ENCODE measurements around the gene SMPD2. TPM values are rescaled to one million over a fixed set of nuclear protein-coding genes. Genes with fewer than 3 reads are reported as not detected.

SMPD2 gene
- total and polyA plus RNA-seq, 2 experiments from 2014 or later, result 5.6 to 10.9 TPM

DNA sequence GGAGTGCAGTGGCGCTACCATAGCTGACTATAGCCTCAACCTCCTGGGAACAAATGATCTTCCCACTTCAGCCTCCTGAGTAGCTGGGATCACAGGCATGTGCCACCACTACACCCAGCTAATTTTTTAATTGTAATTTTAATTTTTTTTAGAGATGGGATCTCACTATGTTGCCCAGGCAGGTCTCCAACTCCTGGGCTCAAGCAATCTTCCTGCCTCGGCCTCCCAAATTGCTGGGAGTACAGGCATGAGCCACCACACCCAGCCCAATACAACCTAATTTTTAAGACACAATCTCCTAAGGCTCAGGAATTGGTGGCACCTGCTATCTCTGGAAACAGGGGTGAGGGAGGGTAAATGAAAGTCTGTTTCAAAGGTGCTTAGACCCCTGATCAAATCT lies 36.7 kb downstream of the SMPD2 start (continued):
- no peak for TF ChIP-seq CREB1 (CRISPR knock-in tag; IDR thresholded peaks at IDR 0.05; ENCODE audit: low read depth)
- TF ChIP-seq, protein P1, sequence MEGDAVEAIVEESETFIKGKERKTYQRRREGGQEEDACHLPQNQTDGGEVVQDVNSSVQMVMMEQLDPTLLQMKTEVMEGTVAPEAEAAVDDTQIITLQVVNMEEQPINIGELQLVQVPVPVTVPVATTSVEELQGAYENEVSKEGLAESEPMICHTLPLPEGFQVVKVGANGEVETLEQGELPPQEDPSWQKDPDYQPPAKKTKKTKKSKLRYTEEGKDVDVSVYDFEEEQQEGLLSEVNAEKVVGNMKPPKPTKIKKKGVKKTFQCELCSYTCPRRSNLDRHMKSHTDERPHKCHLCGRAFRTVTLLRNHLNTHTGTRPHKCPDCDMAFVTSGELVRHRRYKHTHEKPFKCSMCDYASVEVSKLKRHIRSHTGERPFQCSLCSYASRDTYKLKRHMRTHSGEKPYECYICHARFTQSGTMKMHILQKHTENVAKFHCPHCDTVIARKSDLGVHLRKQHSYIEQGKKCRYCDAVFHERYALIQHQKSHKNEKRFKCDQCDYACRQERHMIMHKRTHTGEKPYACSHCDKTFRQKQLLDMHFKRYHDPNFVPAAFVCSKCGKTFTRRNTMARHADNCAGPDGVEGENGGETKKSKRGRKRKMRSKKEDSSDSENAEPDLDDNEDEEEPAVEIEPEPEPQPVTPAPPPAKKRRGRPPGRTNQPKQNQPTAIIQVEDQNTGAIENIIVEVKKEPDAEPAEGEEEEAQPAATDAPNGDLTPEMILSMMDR (conservative IDR thresholded peaks at IDR 0.05; ENCODE audit: low read depth in 2 of 2), result no peak

DNA sequence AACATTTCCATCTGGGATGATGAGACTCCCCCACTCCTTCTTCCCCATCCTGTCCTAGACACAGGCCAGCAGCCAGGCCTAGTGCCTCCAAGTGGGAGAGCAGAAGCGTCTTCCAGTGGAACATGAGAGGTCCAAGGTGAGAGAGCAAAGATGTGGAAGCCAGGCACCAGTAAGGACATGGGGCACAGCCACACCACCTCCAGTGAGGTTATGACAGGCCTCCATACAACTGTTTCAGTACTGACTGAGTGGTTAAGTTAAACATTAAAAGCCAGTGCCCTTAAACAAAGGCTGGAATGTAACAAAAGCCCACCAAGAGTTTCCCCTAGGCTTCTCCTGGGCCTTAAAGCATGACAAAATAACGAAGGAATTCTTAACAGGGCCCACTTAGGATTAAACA lies 37.2 kb downstream of the SMPD2 start:
- DNase-seq (ENCODE audit: low spot score) (no peak), ATAC-seq (peak; percentile 31)
- peaks cover 5% of the 10 kb centered on the region for H3K27me3 Mint-ChIP-seq (ENCODE audit: insufficient read depth, low read depth, poor library complexity)
- H3K4me1 ChIP-seq (ENCODE audit: insufficient read depth), result peaks cover 42% of the 10 kb centered on the region
- peak overlapping the region; percentile 76; the same call in 1 of the 2 replicates for H3K27ac Mint-ChIP-seq
- H3K36me3 ChIP-seq (ENCODE audit: insufficient read depth), result peaks cover 57% of the 10 kb centered on the region
- peaks cover 80% of the 10 kb centered on the region for H3K36me3 Mint-ChIP-seq (ENCODE audit: low read depth)
- peaks cover 56% of the 10 kb centered on the region for H4K20me1 ChIP-seq (replicated peaks; ENCODE audit: insufficient read depth)
- no peaks in the 10 kb centered on the region for H3F3A ChIP-seq (replicated peaks; ENCODE audit: low read depth)
- H3K9me3 Mint-ChIP-seq, result no peaks in the 10 kb centered on the region
- no peaks in the 10 kb centered on the region for H3K9me2 ChIP-seq (ENCODE audit: insufficient read depth)
- no peaks in the 10 kb centered on the region for H3K27me3 ChIP-seq (ENCODE audit: insufficient read depth)
- peak overlapping the region; percentile 81 for H3K4me2 ChIP-seq
- peaks cover 81% of the 10 kb centered on the region for H3K79me2 ChIP-seq (replicated peaks; ENCODE audit: insufficient read depth)
- H3K4me3 Mint-ChIP-seq, result peak overlapping the region; percentile 17; the same call in 1 of the 3 replicates
- no peak overlapping the region for H2AFZ ChIP-seq
- no peak overlapping the region for H3K27ac ChIP-seq (ENCODE audit: low read depth)
- peaks cover 40% of the 10 kb centered on the region for H3K4me1 Mint-ChIP-seq
- peak overlapping the region; percentile 75; the same call in 1 of the 2 replicates for H3K4me3 ChIP-seq
- TF ChIP-seq EZH2phosphoT487 (IDR thresholded peaks at IDR 0.05; ENCODE audit: unreplicated experiment) (no peak), ZNF331 (CRISPR knock-in tag; IDR thresholded peaks at IDR 0.05; ENCODE audit: low read depth) (no peak), ZNF114 (CRISPR knock-in tag; IDR thresholded peaks at IDR 0.05) (no peak), STAT1 (IDR thresholded peaks at IDR 0.05; ENCODE audit: unreplicated experiment) (no peak), JUNB (IDR thresholded peaks at IDR 0.05; ENCODE audit: unreplicated experiment) (no peak), EZH2 (IDR thresholded peaks at IDR 0.05; ENCODE audit: low read depth, unreplicated experiment) (no peak), CREB1 (CRISPR knock-in tag; IDR thresholded peaks at IDR 0.05; ENCODE audit: low read depth) (no peak), POLR2AphosphoS5 (IDR thresholded peaks at IDR 0.05; ENCODE audit: low read depth) (no peak)
- TF ChIP-seq, protein P2, sequence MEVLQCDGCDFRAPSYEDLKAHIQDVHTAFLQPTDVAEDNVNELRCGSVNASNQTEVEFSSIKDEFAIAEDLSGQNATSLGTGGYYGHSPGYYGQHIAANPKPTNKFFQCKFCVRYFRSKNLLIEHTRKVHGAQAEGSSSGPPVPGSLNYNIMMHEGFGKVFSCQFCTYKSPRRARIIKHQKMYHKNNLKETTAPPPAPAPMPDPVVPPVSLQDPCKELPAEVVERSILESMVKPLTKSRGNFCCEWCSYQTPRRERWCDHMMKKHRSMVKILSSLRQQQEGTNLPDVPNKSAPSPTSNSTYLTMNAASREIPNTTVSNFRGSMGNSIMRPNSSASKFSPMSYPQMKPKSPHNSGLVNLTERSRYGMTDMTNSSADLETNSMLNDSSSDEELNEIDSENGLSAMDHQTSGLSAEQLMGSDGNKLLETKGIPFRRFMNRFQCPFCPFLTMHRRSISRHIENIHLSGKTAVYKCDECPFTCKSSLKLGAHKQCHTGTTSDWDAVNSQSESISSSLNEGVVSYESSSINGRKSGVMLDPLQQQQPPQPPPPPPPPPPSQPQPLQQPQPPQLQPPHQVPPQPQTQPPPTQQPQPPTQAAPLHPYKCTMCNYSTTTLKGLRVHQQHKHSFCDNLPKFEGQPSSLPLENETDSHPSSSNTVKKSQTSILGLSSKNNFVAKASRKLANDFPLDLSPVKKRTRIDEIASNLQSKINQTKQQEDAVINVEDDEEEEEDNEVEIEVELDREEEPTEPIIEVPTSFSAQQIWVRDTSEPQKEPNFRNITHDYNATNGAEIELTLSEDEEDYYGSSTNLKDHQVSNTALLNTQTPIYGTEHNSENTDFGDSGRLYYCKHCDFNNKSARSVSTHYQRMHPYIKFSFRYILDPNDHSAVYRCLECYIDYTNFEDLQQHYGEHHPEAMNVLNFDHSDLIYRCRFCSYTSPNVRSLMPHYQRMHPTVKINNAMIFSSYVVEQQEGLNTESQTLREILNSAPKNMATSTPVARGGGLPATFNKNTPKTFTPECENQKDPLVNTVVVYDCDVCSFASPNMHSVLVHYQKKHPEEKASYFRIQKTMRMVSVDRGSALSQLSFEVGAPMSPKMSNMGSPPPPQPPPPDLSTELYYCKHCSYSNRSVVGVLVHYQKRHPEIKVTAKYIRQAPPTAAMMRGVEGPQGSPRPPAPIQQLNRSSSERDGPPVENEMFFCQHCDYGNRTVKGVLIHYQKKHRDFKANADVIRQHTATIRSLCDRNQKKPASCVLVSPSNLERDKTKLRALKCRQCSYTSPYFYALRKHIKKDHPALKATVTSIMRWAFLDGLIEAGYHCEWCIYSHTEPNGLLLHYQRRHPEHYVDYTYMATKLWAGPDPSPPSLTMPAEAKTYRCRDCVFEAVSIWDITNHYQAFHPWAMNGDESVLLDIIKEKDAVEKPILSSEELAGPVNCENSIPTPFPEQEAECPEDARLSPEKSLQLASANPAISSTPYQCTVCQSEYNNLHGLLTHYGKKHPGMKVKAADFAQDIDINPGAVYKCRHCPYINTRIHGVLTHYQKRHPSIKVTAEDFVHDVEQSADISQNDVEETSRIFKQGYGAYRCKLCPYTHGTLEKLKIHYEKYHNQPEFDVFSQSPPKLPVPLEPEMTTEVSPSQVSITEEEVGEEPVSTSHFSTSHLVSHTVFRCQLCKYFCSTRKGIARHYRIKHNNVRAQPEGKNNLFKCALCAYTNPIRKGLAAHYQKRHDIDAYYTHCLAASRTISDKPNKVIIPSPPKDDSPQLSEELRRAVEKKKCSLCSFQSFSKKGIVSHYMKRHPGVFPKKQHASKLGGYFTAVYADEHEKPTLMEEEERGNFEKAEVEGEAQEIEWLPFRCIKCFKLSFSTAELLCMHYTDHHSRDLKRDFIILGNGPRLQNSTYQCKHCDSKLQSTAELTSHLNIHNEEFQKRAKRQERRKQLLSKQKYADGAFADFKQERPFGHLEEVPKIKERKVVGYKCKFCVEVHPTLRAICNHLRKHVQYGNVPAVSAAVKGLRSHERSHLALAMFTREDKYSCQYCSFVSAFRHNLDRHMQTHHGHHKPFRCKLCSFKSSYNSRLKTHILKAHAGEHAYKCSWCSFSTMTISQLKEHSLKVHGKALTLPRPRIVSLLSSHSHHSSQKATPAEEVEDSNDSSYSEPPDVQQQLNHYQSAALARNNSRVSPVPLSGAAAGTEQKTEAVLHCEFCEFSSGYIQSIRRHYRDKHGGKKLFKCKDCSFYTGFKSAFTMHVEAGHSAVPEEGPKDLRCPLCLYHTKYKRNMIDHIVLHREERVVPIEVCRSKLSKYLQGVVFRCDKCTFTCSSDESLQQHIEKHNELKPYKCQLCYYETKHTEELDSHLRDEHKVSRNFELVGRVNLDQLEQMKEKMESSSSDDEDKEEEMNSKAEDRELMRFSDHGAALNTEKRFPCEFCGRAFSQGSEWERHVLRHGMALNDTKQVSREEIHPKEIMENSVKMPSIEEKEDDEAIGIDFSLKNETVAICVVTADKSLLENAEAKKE (CRISPR knock-in tag; IDR thresholded peaks at IDR 0.05), result no peak
- TF ChIP-seq, protein P3, sequence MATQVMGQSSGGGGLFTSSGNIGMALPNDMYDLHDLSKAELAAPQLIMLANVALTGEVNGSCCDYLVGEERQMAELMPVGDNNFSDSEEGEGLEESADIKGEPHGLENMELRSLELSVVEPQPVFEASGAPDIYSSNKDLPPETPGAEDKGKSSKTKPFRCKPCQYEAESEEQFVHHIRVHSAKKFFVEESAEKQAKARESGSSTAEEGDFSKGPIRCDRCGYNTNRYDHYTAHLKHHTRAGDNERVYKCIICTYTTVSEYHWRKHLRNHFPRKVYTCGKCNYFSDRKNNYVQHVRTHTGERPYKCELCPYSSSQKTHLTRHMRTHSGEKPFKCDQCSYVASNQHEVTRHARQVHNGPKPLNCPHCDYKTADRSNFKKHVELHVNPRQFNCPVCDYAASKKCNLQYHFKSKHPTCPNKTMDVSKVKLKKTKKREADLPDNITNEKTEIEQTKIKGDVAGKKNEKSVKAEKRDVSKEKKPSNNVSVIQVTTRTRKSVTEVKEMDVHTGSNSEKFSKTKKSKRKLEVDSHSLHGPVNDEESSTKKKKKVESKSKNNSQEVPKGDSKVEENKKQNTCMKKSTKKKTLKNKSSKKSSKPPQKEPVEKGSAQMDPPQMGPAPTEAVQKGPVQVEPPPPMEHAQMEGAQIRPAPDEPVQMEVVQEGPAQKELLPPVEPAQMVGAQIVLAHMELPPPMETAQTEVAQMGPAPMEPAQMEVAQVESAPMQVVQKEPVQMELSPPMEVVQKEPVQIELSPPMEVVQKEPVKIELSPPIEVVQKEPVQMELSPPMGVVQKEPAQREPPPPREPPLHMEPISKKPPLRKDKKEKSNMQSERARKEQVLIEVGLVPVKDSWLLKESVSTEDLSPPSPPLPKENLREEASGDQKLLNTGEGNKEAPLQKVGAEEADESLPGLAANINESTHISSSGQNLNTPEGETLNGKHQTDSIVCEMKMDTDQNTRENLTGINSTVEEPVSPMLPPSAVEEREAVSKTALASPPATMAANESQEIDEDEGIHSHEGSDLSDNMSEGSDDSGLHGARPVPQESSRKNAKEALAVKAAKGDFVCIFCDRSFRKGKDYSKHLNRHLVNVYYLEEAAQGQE (IDR thresholded peaks at IDR 0.05; ENCODE audit: unreplicated experiment), result no peak
- TF ChIP-seq, protein P1 (conservative IDR thresholded peaks at IDR 0.05; ENCODE audit: low read depth in 2 of 2), result no peak

Data from GM23338 (cell line).